ENCODE results near the gene CALCB. TPM values are rescaled to one million over a fixed set of nuclear protein-coding genes. Genes with fewer than 3 reads are reported as not detected.
"Not testable (repeated sequence)": the region's sequence is repeated elsewhere in the genome, so short reads cannot be mapped to it uniquely, and the experiment has no call there.

Gene CALCB
- total RNA-seq, 2 donors from 2014 or later, result 0.39 to 0.62 TPM

DNA sequence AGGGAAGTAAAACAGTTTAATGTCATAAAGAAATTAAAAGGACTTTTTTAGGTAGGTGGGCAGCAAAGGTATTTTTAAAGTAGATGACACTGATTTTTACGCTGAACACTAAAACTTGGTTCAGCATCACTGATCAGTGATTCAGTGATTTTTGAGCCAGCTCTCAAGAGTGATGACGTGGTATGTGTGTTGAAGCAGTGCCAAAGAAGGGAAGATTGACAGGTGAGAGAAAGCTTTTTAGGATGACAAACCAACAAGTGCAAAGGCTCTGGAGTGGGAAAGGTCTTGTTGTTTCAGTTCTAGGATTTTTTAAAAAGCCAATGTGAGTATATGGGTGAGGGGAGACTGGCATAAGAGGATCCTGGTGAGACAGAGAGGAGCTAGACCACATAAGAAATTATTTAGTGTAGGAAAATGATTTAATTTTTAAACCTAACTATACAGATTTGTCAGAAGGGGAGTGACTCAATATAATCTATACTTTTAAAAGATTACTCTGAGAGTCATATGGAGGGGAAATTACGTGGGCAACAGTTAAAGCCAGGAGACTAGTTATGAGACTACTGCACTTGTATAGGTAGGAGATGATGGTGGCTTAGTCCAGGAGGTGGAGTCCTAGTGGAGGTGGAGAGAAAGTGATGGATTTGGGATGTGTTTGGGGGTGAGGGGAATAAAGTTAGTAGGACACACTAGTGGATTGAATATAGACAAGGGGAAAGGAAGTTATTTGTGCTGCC is 17.6 kb upstream of the CALCB start:
- H3K4me1 Mint-ChIP-seq, result peaks cover 2% of the 10 kb centered on the region
- ATAC-seq (no peak), DNase-seq (no peak)
- peaks cover 2% of the 10 kb centered on the region for H3K36me3 Mint-ChIP-seq (ENCODE audit: low read depth)
- H3K27ac Mint-ChIP-seq, result no peak overlapping the region
- no peak overlapping the region for H3K4me3 Mint-ChIP-seq
- H3K27me3 Mint-ChIP-seq, result peaks cover 73% of the 10 kb centered on the region
- H3K9me3 ChIP-seq (ENCODE audit: control insufficient read depth, low read length, poor library complexity, severe bottlenecking), result no peaks in the 10 kb centered on the region

- no peaks in the 10 kb centered on the region for H3K9me3 ChIP-seq (ENCODE audit: control insufficient read depth, low read length, poor library complexity, severe bottlenecking)
- DNase-seq, result no peak
- H3K4me3 Mint-ChIP-seq, result no peak overlapping the region
- no peak overlapping the region for H3K27ac Mint-ChIP-seq
- peaks cover 2% of the 10 kb centered on the region for H3K4me1 Mint-ChIP-seq
- peaks cover 2% of the 10 kb centered on the region for H3K36me3 Mint-ChIP-seq (ENCODE audit: low read depth)
- ATAC-seq, result no peak
- peaks cover 64% of the 10 kb centered on the region for H3K27me3 Mint-ChIP-seq
Observed at GRCh38 chr11:15057329-15057728, 16.1 kb upstream of the CALCB start.

DNA sequence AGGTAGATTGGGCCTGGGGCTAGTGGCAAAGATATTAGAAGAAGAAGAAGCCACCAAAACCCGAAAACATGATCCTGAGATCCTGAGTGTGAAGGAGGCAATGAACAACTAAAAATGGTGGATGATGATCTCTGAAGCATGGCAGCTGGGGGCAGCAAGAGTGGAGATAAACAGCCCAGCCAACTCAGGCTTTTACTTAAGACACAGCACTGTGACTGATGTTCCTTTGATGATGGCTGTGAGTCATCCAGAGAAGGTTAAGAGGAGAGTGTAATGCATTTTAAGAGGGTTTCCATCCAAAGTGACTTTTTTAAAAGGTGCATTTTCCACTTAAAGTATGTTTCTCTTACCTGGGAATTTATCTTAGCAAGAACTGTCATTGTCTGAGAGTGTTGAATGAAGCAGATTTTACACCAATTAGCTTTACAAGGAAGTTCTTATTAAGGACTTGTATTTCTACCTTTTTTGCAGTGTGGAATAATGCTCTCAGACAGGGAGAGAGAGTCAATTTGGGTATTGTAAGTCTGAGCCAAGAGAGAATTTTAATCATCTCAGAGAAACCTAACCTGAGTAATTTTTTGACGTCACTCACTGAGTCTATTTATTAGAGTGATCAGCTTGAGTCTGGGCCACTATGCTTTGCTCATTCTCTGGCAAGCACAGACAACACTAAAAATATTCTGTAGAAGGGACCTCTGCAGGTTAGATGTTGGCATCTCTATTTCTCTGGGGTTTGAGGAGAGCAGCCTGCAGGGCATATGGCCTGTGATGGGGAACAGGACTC is 14.1 kb upstream of the CALCB start:
- Mint-ChIP-seq H3K27ac (no peak overlapping the region), H3K36me3 (ENCODE audit: low read depth) (peaks cover 2% of the 10 kb centered on the region), H3K27me3 (peaks cover 65% of the 10 kb centered on the region), H3K4me1 (peaks cover 2% of the 10 kb centered on the region), H3K4me3 (no peak overlapping the region)
- H3K9me3 ChIP-seq (ENCODE audit: control insufficient read depth, low read length, poor library complexity, severe bottlenecking), result no peaks in the 10 kb centered on the region
- ATAC-seq (no peak), DNase-seq (no peak)

- H3K27me3 Mint-ChIP-seq, result peaks cover 47% of the 10 kb centered on the region
- no peak for ATAC-seq
Observed at GRCh38 chr11:15062599-15062998, 10.8 kb upstream of the CALCB start.

DNA sequence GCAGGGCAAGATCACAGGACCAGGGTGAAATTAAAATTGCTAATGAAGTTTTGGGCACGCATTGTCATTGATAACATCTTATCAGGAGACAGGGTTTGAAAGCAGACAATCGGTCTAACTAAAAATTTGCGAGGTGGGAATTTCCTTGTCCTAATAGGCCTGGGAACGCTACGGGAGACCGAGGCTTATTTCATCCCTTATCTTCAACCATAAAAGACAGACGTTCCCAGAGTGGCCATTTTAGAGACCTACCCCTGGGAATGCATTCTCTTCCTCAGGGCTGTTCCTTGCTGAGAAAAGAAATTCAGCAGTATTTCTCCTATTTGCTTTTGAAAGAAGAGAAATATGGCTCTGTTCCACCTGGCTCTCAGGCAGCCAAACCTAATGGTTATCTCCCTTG is 3.6 kb upstream of the CALCB start:
- H3K4me1 Mint-ChIP-seq, result peaks cover 11% of the 10 kb centered on the region
- ATAC-seq; H3K36me3 Mint-ChIP-seq (ENCODE audit: low read depth); DNase-seq; H3K9me3 ChIP-seq (ENCODE audit: control insufficient read depth, low read length, poor library complexity, severe bottlenecking); H3K4me3 Mint-ChIP-seq; H3K27ac Mint-ChIP-seq: not testable (repeated sequence)
- peaks cover 27% of the 10 kb centered on the region for H3K27me3 Mint-ChIP-seq

More at GRCh38 chr11:15062599-15062998, 10.8 kb upstream of the CALCB start:
- DNase-seq, result no peak
- H3K9me3 ChIP-seq (ENCODE audit: control insufficient read depth, low read length, poor library complexity, severe bottlenecking), result no peaks in the 10 kb centered on the region
- peaks cover 2% of the 10 kb centered on the region for H3K4me1 Mint-ChIP-seq
- H3K27ac Mint-ChIP-seq, result no peak overlapping the region
- H3K36me3 Mint-ChIP-seq (ENCODE audit: low read depth), result peaks cover 2% of the 10 kb centered on the region
- no peak overlapping the region for H3K4me3 Mint-ChIP-seq

- peaks cover 11% of the 10 kb centered on the region for H3K4me1 Mint-ChIP-seq
- no peak overlapping the region for H3K27ac Mint-ChIP-seq
- peaks cover 20% of the 10 kb centered on the region for H3K27me3 Mint-ChIP-seq
- no peak for ATAC-seq
- peaks cover 2% of the 10 kb centered on the region for H3K36me3 Mint-ChIP-seq (ENCODE audit: low read depth)
- no peak for DNase-seq
- no peak overlapping the region for H3K4me3 Mint-ChIP-seq
- H3K9me3 ChIP-seq (ENCODE audit: control insufficient read depth, low read length, poor library complexity, severe bottlenecking), result no peaks in the 10 kb centered on the region
Observed at GRCh38 chr11:15071556-15072255, 1.7 kb upstream of the CALCB start.

- H3K27me3 Mint-ChIP-seq, result peaks cover 20% of the 10 kb centered on the region
- DNase-seq (no peak), ATAC-seq (no peak)
- peak overlapping the region; percentile 50 for H3K4me3 Mint-ChIP-seq
- peaks cover 11% of the 10 kb centered on the region for H3K4me1 Mint-ChIP-seq
- no peaks in the 10 kb centered on the region for H3K9me3 ChIP-seq (ENCODE audit: control insufficient read depth, low read length, poor library complexity, severe bottlenecking)
- peaks cover 2% of the 10 kb centered on the region for H3K36me3 Mint-ChIP-seq (ENCODE audit: low read depth)
- H3K27ac Mint-ChIP-seq, result no peak overlapping the region
Observed at GRCh38 chr11:15072551-15073143, 746 bp upstream of the CALCB start.

DNA sequence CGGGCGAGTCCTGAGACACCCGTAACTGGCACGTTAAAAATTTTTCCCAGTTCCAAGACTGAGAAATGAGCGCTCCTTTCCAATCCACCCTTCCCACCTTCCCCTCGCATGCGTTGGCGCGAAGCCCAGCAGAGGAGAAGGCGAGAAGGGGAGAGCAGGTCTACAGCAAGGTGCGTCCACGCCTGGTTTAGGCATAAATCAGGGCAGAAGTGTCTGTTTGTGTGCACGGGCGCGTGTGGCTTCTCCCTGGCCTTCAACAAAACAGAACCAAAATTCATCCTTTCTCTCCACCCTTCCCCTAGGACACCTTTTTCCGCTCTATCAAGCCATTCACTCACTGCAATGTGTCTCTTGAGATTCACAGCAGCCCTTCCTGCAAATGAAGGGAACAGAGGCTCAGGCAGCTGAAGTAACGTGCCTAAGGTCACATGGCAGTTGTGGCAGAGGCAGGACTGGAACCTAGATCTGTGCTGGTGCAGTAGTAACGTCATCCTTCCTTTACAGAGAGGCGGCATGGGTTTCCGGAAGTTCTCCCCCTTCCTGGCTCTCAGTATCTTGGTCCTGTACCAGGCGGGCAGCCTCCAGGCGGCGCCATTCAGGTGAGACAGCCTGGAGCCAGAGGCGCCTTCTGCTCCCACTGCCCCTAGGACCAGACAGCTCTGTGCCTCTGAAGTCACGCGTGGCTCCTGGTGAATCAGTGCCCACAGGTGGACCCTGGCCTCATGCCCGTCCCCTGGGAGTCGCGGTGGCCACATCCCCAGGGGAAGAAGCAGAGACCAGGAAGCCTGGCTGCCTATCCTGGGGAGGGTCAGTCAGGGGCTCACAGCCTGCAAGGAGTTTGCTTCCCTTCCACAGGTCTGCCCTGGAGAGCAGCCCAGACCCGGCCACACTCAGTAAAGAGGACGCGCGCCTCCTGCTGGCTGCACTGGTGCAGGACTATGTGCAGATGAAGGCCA is 1.1 kb downstream of the CALCB start:
- peak; percentile 90 for ATAC-seq
- H3K36me3 Mint-ChIP-seq (ENCODE audit: low read depth), result peaks cover 2% of the 10 kb centered on the region
- peaks cover 22% of the 10 kb centered on the region for H3K27me3 Mint-ChIP-seq
- peak; percentile 52 to 78 (median 57) for DNase-seq
- H3K4me3 Mint-ChIP-seq, result peak overlapping the region; percentile 88
- peaks cover 11% of the 10 kb centered on the region for H3K4me1 Mint-ChIP-seq
- H3K9me3 ChIP-seq (ENCODE audit: control insufficient read depth, low read length, poor library complexity, severe bottlenecking), result no peaks in the 10 kb centered on the region
- peak overlapping the region; percentile 74 for H3K27ac Mint-ChIP-seq

- H3K4me3 Mint-ChIP-seq, result no peak overlapping the region
- H3K27me3 Mint-ChIP-seq, result peaks cover 25% of the 10 kb centered on the region
Observed at GRCh38 chr11:15075162-15075526, 1.8 kb downstream of the CALCB start.

GRCh38 chr11:15091175-15091574 is 17.8 kb downstream of the CALCB start:
- no peak overlapping the region for H3K27ac Mint-ChIP-seq
- no peaks in the 10 kb centered on the region for H3K4me1 Mint-ChIP-seq
- peaks cover 30% of the 10 kb centered on the region for H3K27me3 Mint-ChIP-seq

More at GRCh38 chr11:15075162-15075526, 1.8 kb downstream of the CALCB start:
- no peak for DNase-seq
- no peak for ATAC-seq
- Mint-ChIP-seq H3K4me1 (peaks cover 11% of the 10 kb centered on the region), H3K36me3 (ENCODE audit: low read depth) (peaks cover 2% of the 10 kb centered on the region), H3K27ac (peak overlapping the region; percentile 74)
- no peaks in the 10 kb centered on the region for H3K9me3 ChIP-seq (ENCODE audit: control insufficient read depth, low read length, poor library complexity, severe bottlenecking)

DNA sequence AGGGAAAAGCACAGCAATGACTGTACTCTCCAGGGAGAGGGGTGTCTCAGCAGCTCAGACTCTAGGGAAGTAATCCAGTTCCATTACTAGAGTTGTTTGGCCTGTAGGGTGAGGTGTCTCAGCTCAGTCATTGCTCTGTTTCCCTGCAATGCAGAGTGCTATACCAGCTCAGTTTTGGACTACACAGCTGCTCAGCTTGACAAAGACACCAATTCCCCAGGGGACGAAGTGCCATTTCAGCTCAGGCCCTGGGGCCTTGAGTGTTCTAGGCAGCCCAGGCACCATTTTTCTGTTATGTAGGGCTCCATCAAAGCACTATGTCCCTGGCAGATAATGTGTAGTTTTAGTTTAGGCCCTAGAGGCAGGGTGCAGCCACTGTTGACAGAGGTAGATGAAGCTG is 18.2 kb downstream of the CALCB start:
- ATAC-seq (no peak), DNase-seq (no peak)
- Mint-ChIP-seq H3K27me3 (peaks cover 34% of the 10 kb centered on the region), H3K36me3 (ENCODE audit: low read depth) (no peaks in the 10 kb centered on the region), H3K4me3 (no peak overlapping the region), H3K27ac (no peak overlapping the region), H3K4me1 (no peaks in the 10 kb centered on the region)
- H3K9me3 ChIP-seq (ENCODE audit: control insufficient read depth, low read length, poor library complexity, severe bottlenecking), result no peaks in the 10 kb centered on the region

More at GRCh38 chr11:15091175-15091574, 17.8 kb downstream of the CALCB start:
- no peaks in the 10 kb centered on the region for H3K36me3 Mint-ChIP-seq (ENCODE audit: low read depth)
- H3K9me3 ChIP-seq (ENCODE audit: control insufficient read depth, low read length, poor library complexity, severe bottlenecking), result no peaks in the 10 kb centered on the region
- ATAC-seq (no peak), DNase-seq (no peak)
- H3K4me3 Mint-ChIP-seq, result no peak overlapping the region

GRCh38 chr11:15093432-15093831 is 20.0 kb downstream of the CALCB start:
- Mint-ChIP-seq H3K27ac (no peak overlapping the region), H3K4me3 (no peak overlapping the region), H3K27me3 (peaks cover 49% of the 10 kb centered on the region), H3K36me3 (ENCODE audit: low read depth) (no peaks in the 10 kb centered on the region), H3K4me1 (no peaks in the 10 kb centered on the region)
- ATAC-seq (no peak), DNase-seq (no peak)
- H3K9me3 ChIP-seq (ENCODE audit: control insufficient read depth, low read length, poor library complexity, severe bottlenecking), result no peaks in the 10 kb centered on the region
